Measurements from ENCODE around the gene IFT57.
"Not testable (repeated sequence)": the region's sequence is repeated elsewhere in the genome, so short reads cannot be mapped to it uniquely, and the experiment has no call there.

GRCh38 chr3:108264534-108265298, 42.5 kb upstream of the IFT57 start:
- TF ChIP-seq CTCF (IDR thresholded peaks at IDR 0.05; ENCODE audit: insufficient read depth, low read depth, low read length); EZH2 (IDR thresholded peaks at IDR 0.05; ENCODE audit: insufficient read depth, low read length): not testable (repeated sequence)
